GM04503 (cell line): Measurements from ENCODE around the gene PPP5C.
A peak's percentile ranks its signal among the peaks of the same experiment; 100 is the strongest.
"Not testable (repeated sequence)": the region's sequence is repeated elsewhere in the genome, so short reads cannot be mapped to it uniquely, and the experiment has no call there.

Source experiments
- DNase-seq: peaks from one replicate; pipeline ENCODE4 v3.0.0-alpha.2; 2012; ENCODE audit warnings: low read depth

PPP5C gene

GRCh38 chr19:46346821-46347571 lies at the start of gene PPP5C:
TSS of gene PPP5C (plus strand) at chr19:46347087. CDS start at chr19:46347097, 10 bp downstream.
- DNase-seq, result peak; percentile 54

DNA sequence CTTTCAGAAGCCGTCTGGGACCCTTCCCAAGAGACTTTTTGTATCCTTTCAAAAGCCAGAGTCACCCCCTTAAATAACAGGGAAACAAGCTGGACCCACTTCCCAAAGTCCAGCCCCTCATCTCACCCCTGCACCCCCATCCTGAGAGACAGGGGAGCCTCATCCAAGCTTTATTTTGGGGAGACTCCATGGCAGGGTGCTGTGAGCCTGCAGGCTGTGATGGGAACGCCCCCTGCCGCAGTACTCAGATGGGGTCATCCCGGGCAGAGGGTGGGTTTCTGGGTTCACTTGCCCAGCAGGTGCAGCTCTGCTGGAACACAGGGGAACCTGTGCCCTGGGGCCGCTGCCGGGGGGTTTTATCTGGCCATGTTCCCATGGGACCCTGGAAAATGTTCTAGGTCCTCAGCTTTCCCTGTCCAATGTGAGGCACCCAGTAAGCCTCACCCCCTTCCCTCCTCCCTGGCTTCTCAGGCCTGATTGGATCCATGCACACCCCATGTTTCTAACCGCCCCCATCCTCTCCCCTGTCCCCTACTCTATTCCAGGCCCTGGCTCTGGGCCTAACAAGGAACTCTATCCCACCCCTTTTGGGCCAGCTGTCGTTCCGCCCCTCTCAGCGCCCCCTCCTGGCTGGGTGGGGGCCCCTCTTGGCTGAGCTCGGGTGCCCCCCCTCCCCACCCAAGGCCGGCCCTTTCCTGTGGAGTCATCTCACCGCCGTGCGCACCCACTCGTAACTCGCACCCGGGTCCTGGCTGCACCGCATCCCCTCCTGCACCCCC lies 49.0 kb upstream of the PPP5C start:
- no peak for DNase-seq

DNA sequence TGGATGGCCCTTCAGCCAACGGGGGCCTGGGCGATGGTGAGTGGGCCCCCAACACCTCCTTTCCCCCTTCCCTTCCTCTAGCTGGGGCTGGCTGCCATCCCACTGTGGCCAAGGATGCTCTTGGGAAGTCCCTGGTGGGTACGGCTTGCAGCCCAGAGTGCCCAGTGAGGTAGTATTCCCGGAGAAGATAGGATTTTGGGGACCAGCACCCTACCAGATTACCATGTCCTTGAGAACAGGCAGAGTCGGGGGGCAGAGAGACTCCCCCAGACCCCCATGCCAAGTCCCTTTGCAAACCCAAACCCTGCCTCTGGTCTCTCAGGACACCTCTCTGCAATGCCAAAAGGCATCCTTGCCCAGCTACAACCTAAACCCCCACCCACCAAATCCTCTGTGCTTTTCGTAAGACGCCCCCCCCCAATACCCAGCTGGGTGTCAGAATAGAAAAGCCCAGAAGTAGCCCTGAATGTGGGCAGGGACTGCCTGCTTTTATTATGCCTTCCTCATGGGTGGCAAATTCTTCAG lies 48.3 kb upstream of the PPP5C start:
- no peak for DNase-seq

- peak; percentile 8 for DNase-seq
Observed at GRCh38 chr19:46299004-46299509, 47.8 kb upstream of the PPP5C start.

- DNase-seq, result no peak
Observed at GRCh38 chr19:46299695-46300094, 47.2 kb upstream of the PPP5C start.

DNA sequence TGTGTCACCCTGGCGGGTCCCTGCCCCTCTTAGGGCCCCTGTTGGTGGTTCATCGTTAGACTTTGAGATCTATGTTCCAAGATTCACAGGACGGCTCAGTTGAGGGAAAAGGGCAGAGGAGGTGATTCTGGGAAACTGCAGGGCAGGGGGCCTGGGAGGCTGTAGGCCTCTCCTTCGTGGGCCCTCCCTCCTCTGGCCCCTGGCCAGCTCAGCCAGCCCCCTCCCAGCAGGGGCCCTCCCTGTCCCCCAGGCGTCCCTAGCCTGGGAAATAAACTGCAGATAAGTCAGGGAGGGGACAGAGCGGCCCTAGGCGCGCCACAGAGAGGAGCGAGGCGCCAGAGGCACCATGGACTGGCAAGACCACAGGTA lies 43.6 kb upstream of the PPP5C start:
- DNase-seq, result no peak

- no peak for DNase-seq
Observed at GRCh38 chr19:46303691-46304397, 43.0 kb upstream of the PPP5C start.

DNA sequence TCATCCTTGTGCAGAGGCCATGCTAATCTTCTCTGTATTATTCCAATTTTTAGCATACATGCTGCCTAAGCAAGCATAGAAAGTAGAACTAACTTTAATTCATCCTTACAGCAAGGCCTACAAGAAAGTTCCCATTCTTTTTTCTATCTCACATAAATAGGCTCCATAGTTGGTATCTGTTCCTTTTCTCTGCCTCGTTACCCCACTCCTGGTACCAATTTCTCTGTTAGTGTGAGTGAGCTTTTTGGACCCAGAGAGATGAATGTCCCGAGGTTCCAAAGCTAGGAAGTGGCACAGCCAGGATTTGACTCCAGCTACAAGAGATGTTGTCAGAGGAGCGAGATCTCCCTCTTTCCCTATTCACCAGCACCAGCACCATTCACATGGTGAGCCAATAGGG lies 40.4 kb upstream of the PPP5C start:
- DNase-seq, result no peak

- DNase-seq, result no peak
Observed at GRCh38 chr19:46308510-46308909, 38.4 kb upstream of the PPP5C start.

GRCh38 chr19:46309056-46309455 lies 37.8 kb upstream of the PPP5C start:
- no peak for DNase-seq

DNA sequence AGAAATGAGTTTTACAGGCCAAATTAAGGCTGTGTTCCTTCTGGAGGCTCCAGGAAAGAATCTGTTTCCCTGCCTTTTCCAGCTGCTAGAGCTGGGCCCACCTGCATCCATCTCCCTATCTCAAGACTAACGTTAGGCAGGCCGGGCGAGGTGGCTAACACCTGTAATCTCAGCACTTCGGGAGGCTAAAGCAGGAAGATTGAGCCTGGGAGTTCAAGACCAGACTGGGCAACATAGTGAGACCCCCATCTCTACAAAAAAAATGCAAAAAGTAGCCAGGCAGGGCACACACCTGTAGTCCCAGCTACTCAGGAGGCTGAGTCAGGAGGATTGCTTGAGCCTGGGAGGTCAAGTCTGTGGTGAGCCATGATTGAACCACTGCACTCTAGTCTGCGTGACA lies 35.4 kb upstream of the PPP5C start:
- no peak for DNase-seq

DNA sequence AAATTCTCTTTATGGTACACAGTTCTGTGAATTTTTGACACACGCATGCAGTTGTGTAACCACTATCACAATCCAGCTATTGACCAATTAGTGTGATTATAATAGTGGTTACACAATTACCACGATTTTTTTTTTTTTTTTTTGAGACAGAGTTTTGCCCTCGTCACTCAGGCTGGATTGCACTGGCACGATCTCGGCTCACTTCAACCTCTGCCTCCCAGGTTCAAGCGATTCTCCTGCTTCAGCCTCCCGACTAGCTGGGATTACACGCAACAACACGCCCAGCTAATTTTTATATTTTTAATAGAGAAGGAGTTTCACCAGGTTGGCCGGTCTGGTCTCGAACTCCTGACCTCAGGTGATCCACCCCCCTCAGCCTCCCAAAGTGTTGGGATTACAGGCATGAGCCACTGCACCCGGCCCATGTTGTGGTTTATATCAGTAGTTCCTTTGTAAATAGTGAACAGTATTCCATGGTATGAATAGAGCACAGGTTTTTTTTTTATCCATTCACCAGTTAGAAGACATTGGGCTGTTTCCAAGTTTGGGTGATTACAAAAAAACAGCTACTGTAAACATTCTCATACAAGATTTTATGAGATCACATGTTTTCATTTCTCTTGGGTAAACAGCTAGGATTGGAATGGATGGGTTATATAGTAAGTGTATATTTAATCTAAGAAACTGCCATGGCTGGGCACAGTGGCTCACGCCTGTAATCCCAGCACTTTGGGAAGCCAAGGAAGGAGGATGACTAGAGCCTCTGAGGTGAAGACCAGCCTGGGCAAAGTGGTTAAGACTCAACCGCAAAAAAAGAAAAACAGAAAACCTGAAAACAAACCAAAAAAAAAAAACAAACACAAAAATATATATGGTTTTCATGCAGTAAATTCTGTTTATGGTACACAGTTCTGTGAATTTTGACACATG lies 33.1 kb upstream of the PPP5C start:
- DNase-seq, result not testable (repeated sequence)

DNA sequence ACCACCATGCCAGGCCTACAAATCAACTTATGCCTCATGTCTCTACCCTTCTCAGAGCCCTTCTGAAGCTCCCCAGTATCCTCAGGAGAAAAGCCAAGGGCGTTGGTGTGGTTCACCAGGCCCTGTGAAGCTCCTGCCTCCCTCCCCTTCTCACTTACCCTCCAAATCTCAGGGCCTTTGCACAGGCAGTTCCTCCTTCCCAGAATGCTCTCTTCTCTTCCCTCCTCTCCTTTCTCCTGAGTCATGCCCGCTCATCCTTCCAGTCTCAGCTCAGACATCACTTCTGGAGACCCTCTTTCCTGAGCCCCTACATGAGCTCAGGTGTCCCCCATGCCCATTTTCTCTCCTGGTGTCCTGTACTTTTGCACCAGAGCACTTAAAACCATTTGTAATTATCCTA lies 29.5 kb upstream of the PPP5C start:
- DNase-seq, result no peak

DNA sequence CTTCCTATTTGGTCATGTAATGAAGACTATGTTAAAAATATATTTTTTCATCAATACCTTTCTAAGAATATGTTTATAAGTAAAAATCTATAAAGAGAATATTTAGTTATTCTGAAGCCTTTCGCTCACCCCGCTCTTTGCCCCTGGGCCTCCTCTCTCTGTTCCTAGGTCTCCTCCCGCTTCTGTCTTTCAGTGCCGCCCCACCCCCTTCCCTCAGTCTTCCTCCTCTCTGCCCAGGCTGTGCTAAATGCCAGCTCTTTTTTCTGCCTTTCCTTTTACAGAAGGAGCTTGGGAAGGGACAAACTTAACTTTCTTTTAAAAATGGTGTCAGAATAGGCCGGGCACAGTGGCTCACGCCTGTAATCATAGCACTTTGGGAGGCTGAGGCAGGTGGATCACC lies 27.3 kb upstream of the PPP5C start:
- no peak for DNase-seq

- DNase-seq, result no peak
Observed at GRCh38 chr19:46320559-46320958, 26.3 kb upstream of the PPP5C start.

DNA sequence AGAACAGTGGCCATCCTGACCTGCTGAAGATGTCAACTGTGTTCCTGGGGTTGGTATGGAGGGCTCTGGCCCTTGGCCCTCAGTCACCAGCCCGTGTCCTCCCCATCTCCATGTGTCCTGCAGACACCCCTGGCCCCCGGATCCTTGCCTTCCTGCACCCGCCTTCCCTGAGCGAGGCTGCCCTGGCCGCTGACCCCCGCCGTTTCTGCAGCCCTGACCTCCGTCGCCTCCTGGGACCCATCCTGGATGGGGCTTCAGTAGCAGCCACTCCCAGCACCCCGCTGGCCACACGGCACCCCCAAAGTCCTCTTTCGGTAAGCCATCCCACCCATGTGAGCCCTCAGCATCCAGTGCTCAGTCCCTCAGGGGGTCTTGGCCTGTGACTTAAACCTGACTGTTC lies 25.2 kb upstream of the PPP5C start:
- no peak for DNase-seq

DNA sequence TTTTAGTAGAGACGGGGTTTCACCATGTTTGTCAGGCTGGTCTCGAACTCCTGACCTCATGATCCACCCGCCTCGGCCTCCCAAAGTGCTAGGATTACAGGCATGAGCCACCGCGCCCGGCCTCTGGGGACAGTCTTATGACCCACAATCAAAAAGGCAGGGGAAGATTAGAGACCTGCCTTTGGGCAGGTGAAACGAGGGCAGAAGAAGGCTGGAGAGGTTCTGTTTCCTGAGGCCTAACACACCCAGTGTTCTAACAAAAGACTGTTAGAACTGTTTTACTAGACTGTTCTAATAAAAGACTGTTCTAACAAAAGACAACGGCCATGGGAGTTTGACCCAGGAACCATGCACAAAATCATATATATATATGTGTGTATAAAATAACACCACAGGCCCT lies 23.7 kb upstream of the PPP5C start:
- DNase-seq, result not testable (repeated sequence)

GRCh38 chr19:46324277-46324676 lies 22.6 kb upstream of the PPP5C start:
- no peak for DNase-seq

- no peak for DNase-seq
Observed at GRCh38 chr19:46326608-46327007, 20.3 kb upstream of the PPP5C start.

DNA sequence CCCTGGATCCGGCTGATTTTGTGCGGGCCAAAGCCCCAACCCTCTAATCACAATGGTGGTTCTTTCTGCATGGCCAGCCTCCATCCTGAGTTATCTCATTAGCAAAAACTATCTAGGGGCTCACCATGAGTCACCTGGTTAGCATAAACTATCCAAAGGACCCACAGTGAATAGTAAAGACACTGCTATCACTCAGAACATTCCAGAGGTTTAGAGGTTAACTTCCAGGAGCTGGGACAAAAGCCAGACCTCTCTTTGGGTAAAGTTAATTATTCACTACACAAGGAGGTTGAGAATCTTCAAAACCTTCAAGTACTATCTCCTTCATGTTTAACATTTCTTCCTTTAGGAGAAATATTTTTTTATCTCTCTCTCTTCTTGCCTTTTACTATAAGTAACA lies 18.8 kb upstream of the PPP5C start:
- no peak for DNase-seq

GRCh38 chr19:46330319-46330918 lies 16.5 kb upstream of the PPP5C start:
- no peak for DNase-seq
